Heart left ventricle (tissue), 16 donors: ENCODE measurements around the gene SLC6A4. TPM values are rescaled to one million over a fixed set of nuclear protein-coding genes. Genes with fewer than 3 reads are reported as not detected.

ENCODE experiments used
- ATAC-seq, 4 donors: fragments of 200-7000 bp; cut with Tn5 transposase; one replicate each; pipeline ENCODE4 v1.9.1; 2020 to 2022; ENCODE audit warnings: moderate library complexity in 4 of 4, mild to moderate bottlenecking in 3 of 4, moderate number of reproducible peaks in 1 of 4
- DNase-seq, 5 donors: peaks; one replicate each; pipeline ENCODE4 v3.0.0-alpha.2; 2020
- H3K27ac ChIP-seq, 12 donors: fragments of 200-600 bp; sonication (generic) in 4 of 12; one replicate each; pipeline versions ENCODE4 v1.5.0 to v1.8.0; 2016 to 2022; ENCODE audit warnings: mild to moderate bottlenecking in 2 of 12
- H3K27me3 ChIP-seq, 9 donors: fragments of 200-600 bp; sonication (generic) in 2 of 9; one replicate each; pipeline versions ENCODE4 v1.5.1 to v1.8.0; 2016 to 2022; ENCODE audit warnings: mild to moderate bottlenecking in 3 of 9
- H3K36me3 ChIP-seq, 9 donors: fragments of 200-600 bp; sonication (generic) in 2 of 9; one replicate each; pipeline versions ENCODE4 v1.5.0 to v1.8.0; 2018 to 2022; ENCODE audit warnings: mild to moderate bottlenecking in 2 of 9
- H3K4me1 ChIP-seq, 12 donors: fragments of 200-600 bp; sonication (generic) in 4 of 12; one replicate each; pipeline versions ENCODE4 v1.5.0 to v1.8.0; 2016 to 2022; ENCODE audit warnings: mild to moderate bottlenecking in 3 of 12
- H3K4me3 ChIP-seq, 12 donors: fragments of 200-600 bp; sonication (generic) in 4 of 12; one replicate each; pipeline versions ENCODE4 v1.5.0 to v1.8.0; 2017 to 2022; ENCODE audit warnings: mild to moderate bottlenecking in 9 of 12, moderate library complexity in 4 of 12
- H3K9me3 ChIP-seq, 12 donors: fragments of 200-600 bp; sonication (generic) in 4 of 12; one replicate each; pipeline versions ENCODE4 v1.5.0 to v1.8.0; 2016 to 2022; ENCODE audit warnings: mild to moderate bottlenecking in 1 of 12
- POLR2A ChIP-seq, 2 donors: fragments of 450-650 bp; IDR thresholded peaks; one replicate each; pipeline ENCODE4 v1.6.1; 2017; ENCODE audit warnings: antibody characterized with exemption in 2 of 2, mild to moderate bottlenecking in 2 of 2, moderate library complexity in 2 of 2
- WGBS, 4 donors: extraction: QIAGEN DNeasy Blood & Tissue Kit in 2 of 4; methylation state at CpG; one replicate each; pipeline versions ENCODE4 v1.1.5 to v1.1.7; 2013 to 2018; 5-methylcytosine and 5-hydroxymethylcytosine counted together
- intact Hi-C, 10 donors: fragments of 100-400 bp; cut with DNase I; formaldehyde crosslinking; loops; one replicate each; pipeline versions ENCODE4 v1.11.1 to v1.14.2; 2022
- polyA plus RNA-seq, 2 donors: library from polyadenylated mRNA; stranded (reverse); fragments of 200-250 nt; gene quantifications; one replicate each; pipeline ENCODE4 v1.2.3, GENCODE V29; 2013
- total RNA-seq, 9 donors: library from RNA; depleted of rRNA in 2 of 9; stranded (reverse); fragments of >200 nt in 2 of 9; fragmentation: NEBNext Ultra II Directional in 3 of 9; extraction: Animal tissue kit (Norgen Biotek cat#: 25700) in 3 of 9; gene quantifications; one replicate each; pipeline versions ENCODE4 v1.1.0 to v1.2.4, GENCODE V29; 2016 to 2023
- TF ChIP-seq, protein P1 (sequence below), 12 donors: fragments of 200-600 bp; sonication (generic) in 4 of 12; IDR thresholded peaks; one replicate each; pipeline versions ENCODE4 v1.5.0 to v1.8.0; 2018 to 2022; ENCODE audit warnings: antibody characterized with exemption in 12 of 12, mild to moderate bottlenecking in 5 of 12
- donor health status: ischemic (EF 13 %, LVEDD 7.1; RV severe dilation, severe dysfunction).
- donor health status: healthy with polysubstance abuse.
- donor health status: DM: no; HTN: yes; CAD: no.
- donor health status: DM: no; HTN: no; CAD: no.
- donor health status: ischemic (EF 25% LVEDD 6.9; RV normal size, moderate dysfunction).
- donor health status: ischemic (EF 25% LVEDD 5.7; RV mildly dilated, moderate dysfunction).
- donor health status: healthy.
- donor health status: DM: yes; HTN: yes; CAD: no.
- donor health status: ischemic (EF 35%, LVEDD 5.7; RV mildly dilated, moderate dysfunction).
- donor health status: nonischemic (EF 11% LVEDD 7.7; RV severe dilation, severe dysfunction).
- donor health status: DM: yes; HTN: yes; CAD: no.
- donor health status: PGD.
- donor health status: ischemic (EF 29% LVEDD 5.4; RV normal size, mild dysfunction).
- donor health status: nonischemic (EF 23%, LVEDD 6.1; RV moderate dilation, normal function).

SLC6A4 gene
- total and polyA plus RNA-seq, 11 donors, result 0.04 to 1.8 (median 0.17) TPM; not detected in 4

DNA sequence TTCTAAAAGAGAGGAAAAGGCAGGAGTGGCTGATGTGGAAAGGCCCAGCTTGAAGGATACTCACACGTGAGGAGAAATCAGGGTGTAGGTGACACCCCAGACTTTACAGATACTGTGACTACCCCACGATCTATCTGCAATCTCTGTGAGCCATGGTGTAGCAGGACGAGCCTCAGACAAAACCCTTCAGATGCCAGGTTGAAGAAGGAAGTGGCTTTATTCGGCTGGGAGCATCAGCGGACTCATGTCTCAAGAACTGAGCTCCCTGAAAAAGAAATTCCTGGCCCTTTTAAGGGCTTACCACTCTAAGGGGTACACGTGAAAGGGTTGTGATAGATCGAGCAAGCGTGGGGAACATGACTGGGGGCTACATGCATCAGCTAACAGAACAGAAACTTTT lies 4.7 kb upstream of the SLC6A4 start:
- ATAC-seq, result no peak
- intact Hi-C loops, result no loop called here
- no peak for DNase-seq
- Histone ChIP-seq H3K9me3 (no peaks in the 10 kb centered on the region), H3K4me1 (peaks cover 0 to 25% (median 14%) of the 10 kb centered on the region in 12 donors), H3K27me3 (peaks cover 0 to 55% (median 22%) of the 10 kb centered on the region in 9 donors), H3K36me3 (no peaks in the 10 kb centered on the region), H3K27ac (no peak overlapping the region), H3K4me3 (no peak overlapping the region)
- TF ChIP-seq, protein P1, sequence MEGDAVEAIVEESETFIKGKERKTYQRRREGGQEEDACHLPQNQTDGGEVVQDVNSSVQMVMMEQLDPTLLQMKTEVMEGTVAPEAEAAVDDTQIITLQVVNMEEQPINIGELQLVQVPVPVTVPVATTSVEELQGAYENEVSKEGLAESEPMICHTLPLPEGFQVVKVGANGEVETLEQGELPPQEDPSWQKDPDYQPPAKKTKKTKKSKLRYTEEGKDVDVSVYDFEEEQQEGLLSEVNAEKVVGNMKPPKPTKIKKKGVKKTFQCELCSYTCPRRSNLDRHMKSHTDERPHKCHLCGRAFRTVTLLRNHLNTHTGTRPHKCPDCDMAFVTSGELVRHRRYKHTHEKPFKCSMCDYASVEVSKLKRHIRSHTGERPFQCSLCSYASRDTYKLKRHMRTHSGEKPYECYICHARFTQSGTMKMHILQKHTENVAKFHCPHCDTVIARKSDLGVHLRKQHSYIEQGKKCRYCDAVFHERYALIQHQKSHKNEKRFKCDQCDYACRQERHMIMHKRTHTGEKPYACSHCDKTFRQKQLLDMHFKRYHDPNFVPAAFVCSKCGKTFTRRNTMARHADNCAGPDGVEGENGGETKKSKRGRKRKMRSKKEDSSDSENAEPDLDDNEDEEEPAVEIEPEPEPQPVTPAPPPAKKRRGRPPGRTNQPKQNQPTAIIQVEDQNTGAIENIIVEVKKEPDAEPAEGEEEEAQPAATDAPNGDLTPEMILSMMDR (IDR thresholded peaks at IDR 0.05), result no peak
- no peak for TF ChIP-seq POLR2A (IDR thresholded peaks at IDR 0.05)
- 87 to 93% (median 90%) methylated on average over 8 of the region's 8 CpGs for WGBS, 4 donors

DNA sequence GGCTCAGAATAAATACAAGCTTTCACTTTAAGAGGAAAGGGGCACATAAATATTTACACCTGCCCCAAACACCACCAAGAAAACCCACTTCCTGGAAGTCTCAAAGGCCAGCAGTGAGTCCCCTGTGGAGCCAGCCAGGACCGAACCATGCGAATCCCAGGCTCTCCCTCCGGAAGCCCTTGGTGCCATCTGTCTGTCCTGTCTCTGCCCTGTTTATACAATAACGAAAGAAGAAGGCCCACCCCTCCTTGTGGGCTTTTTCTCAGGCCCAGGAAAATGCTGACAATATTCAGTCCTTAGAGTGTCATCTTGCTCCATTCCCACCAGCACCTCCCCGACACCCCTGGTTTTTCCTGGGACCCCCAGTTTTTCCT lies 3.6 kb upstream of the SLC6A4 start:
- Histone ChIP-seq H3K36me3 (no peaks in the 10 kb centered on the region), H3K4me1 (peaks cover 0 to 29% (median 15%) of the 10 kb centered on the region in 12 donors), H3K4me3 (no peak overlapping the region), H3K9me3 (no peaks in the 10 kb centered on the region), H3K27me3 (peaks cover 0 to 55% (median 22%) of the 10 kb centered on the region in 9 donors), H3K27ac (no peak overlapping the region)
- intact Hi-C loops, result no loop called here
- 76 to 88% (median 87%) methylated on average over 5 of the region's 5 CpGs for WGBS, 4 donors
- no peak for TF ChIP-seq POLR2A (IDR thresholded peaks at IDR 0.05)
- TF ChIP-seq, protein P1 (IDR thresholded peaks at IDR 0.05), result no peak
- ATAC-seq (no peak), DNase-seq (no peak)

DNA sequence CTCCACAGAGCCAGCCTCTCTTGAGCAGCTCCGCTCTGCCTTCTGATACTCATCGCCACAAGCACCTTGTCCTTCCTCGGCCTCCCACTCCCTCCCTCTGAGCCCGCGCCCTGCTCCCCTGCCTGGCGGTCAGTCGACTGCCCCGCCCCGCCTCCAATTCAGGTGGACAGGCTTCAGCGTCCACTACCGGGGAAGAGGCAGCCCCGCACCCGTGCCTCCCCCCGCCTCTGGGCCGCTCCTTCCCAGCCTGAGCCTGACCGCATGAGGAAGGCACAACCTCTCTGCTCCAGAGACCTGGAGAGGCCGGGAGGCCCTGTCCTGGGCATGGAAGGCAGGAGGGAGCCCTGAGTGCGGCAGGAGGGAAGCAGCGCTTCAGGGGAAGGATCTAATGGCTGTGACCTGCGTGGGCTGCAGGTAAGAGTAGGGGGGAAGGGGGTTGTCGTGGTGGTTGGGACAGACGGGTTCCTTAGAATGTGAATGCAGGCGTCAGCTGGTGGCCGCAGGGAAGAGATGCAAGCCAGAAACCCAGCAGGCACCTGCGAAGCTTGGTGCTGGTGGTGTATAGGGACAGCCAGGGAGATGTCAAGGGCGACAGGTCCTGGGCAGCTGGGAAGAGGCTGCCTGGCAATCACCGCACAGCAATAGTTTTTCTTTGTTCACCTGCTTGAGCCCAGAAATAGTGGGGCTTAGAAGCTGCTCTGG lies 3.0 kb upstream of the SLC6A4 start:
- Histone ChIP-seq H3K27me3 (peaks cover 0 to 55% (median 22%) of the 10 kb centered on the region in 9 donors), H3K4me1 (peaks cover 0 to 29% (median 15%) of the 10 kb centered on the region in 12 donors), H3K27ac (no peak overlapping the region), H3K9me3 (no peaks in the 10 kb centered on the region), H3K36me3 (no peaks in the 10 kb centered on the region), H3K4me3 (no peak overlapping the region)
- TF ChIP-seq, protein P1 (IDR thresholded peaks at IDR 0.05), result no peak
- TF ChIP-seq POLR2A (IDR thresholded peaks at IDR 0.05), result no peak
- intact Hi-C loops, result no loop called here
- ATAC-seq (peak in 1 of 4 donors; percentile 8), DNase-seq (no peak)
- 65 to 67% (median 65%) methylated on average over 26 to 27 of the region's 27 CpGs for WGBS, 4 donors

DNA sequence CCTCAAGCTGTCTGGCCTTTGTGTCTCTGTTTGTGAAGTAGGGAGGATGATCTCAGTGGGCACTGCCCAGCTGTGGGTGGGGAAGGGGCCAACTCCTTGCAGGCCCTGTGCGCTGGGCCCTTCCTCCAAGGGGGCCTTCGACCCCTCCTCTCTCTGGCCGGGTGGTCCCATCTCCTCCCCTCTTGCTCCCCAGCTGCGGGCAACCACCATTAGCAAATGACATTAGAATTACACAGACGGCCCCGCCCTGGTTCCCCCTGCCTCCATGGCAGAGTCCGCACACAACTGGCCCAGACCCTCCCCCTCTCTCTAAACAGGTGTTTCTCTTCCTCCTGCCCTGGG lies 2.5 kb upstream of the SLC6A4 start:
- Histone ChIP-seq H3K27ac (no peak overlapping the region), H3K9me3 (no peaks in the 10 kb centered on the region), H3K36me3 (no peaks in the 10 kb centered on the region), H3K4me1 (peaks cover 0 to 29% (median 15%) of the 10 kb centered on the region in 12 donors), H3K4me3 (no peak overlapping the region), H3K27me3 (peaks cover 0 to 55% (median 22%) of the 10 kb centered on the region in 9 donors)
- TF ChIP-seq, protein P1 (IDR thresholded peaks at IDR 0.05), result no peak
- TF ChIP-seq POLR2A (IDR thresholded peaks at IDR 0.05), result no peak
- WGBS, 4 donors, result 52 to 64% (median 63%) methylated on average over 6 to 7 of the region's 7 CpGs
- intact Hi-C loops, result no loop called here
- no peak for DNase-seq
- no peak for ATAC-seq
